HG03280 (cell line): ENCODE results near the gene FNBP1.

Experiments used
- ATAC-seq: cut with Tn5 transposase; IDR thresholded peaks from one replicate; pipeline ENCODE4 v1.9.1; 2021; ENCODE audit warnings: mild to moderate bottlenecking, moderate library complexity; ENCODE audit not compliant: unreplicated experiment

FNBP1 gene

DNA sequence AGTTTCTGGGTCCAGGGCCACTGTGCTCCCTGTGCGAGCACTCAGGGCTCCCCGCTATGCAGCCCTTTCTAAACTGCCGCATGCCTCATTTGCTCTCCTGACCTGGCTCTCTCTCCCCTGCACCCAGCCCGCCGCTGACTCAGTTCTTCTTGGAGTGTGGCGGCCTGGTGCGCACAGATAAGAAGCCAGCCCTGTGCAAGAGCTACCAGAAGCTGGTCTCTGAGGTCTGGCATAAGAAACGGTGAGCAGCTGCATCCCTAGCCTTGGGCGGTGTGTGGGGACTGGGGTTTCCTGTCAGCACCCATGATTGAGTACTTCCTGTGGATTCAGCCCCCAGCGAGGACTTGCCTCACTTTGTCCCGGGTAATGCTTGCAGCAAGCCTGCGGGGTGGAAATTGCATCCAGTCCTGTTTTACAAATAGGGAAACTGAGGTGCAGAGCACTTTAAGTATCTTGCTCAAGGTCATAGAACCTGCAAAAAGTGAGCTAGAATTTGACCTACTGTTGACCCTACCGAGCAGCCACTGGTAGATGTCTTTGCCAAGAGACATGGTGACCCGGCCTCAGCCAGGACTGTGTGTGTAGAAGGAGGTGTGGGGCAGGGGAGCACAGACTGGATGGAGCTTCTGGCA, 179.8 kb downstream of the FNBP1 start:
- no peak for ATAC-seq

DNA sequence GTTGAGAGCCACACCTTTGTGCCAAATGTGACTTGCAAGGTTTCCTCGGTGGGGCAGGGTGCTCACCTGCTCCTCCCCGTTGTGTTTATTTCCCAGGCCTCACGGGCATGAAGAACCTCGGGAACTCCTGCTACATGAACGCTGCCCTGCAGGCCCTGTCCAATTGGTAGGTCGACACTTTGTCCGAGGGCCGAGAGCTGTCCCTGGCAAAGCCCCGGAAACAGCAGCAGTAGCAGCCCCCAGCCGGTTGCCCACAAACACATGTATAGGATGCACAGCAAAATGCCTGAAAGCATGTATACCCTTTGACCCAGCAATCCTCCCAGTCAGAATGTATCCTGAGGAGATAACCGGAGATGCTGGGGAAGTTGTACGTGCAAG, 181.6 kb downstream of the FNBP1 start:
- ATAC-seq = no peak

DNA sequence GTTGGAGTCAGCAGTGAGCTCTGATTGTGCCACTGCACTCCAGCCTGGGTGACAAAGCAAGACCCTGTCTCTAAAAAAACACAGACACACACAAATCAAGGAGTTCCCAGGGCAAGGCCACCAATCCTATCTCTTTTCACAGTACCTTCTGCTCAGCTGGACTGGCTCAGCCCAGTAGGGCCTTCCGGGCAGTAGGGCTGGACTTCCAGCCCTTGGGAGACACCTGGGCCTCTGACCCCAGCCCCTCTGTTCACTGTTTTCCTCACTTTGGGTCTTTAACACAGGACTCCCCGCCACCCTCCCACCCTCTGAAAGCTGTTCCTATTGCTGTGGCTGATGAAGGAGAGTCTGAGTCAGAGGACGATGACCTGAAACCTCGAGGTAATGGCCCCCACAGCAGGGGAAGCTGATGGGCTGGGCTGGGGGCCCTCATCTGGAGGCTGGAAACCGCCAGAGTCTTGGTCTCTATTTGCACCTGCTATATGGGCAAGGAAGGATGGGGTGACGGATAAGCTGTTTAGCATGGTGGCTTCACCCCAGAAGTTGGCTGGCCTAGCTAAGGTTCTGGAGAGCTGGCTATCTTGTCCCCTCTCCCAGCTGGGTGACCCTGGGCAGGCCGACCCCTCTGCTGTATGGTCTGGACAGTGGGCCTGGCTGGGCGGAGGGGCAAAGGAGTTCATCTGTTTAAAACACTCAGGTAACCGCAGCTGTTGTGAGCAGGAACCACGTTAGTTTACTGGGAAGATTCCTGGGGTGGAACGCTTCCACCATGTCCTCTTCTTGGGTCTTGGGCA, 182.1 kb downstream of the FNBP1 start:
- ATAC-seq = no peak

DNA sequence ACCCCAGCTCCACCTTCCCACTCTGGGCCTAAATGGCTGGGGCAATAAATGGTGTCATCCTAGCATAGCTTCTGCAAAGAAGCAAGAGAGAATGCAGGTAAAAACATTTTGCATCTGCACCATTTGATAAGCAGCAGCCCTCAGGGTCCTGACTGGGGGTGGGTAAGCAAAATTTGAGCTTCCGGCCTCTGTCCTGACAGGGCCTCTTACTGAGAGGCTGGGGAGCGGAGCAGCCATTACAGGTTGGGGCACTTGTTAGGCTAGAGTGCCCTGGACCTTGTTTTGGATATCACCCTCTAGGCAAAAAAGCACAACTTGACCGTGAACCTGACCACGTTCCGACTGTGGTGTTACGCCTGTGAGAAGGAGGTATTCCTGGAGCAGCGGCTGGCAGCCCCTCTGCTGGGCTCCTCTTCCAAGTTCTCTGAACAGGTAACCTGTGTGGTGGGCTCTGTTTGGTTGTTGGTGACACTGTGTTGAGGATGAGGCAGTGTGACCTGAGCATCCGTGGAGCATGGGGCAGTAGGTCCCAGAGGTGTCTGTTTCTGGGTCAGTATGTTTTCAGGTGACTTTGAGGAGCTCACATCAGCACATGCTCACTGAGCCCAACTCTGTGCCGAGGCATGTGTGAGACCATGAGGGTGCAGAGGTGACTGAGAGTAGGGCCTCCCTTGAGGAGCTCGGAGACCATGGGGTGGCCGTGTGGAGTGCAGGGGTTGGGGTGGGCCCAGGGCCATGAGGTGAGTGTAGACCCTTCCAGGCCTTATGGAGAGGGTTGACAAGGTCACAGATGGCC, 184.6 kb downstream of the FNBP1 start:
- no peak for ATAC-seq

DNA sequence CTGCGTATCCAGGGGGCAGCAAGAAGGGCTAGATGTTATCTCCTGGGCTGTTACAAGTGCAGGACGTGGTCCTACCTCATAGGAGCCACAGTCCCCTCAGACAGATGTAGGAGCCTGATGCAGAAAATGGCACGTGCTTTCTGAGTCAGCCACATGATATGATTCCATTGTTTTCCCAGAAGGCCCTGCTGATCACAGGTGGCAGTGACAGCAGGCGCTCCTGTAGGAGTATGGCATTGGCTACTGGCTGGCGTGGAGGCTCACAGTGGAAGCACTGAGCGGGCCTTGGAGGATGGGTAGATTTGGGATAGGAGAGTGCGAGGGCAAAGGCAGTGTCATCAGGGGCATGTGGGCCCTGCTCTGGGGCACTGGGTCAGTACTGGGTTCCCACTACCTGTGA, 185.8 kb downstream of the FNBP1 start:
- ATAC-seq = no peak

DNA sequence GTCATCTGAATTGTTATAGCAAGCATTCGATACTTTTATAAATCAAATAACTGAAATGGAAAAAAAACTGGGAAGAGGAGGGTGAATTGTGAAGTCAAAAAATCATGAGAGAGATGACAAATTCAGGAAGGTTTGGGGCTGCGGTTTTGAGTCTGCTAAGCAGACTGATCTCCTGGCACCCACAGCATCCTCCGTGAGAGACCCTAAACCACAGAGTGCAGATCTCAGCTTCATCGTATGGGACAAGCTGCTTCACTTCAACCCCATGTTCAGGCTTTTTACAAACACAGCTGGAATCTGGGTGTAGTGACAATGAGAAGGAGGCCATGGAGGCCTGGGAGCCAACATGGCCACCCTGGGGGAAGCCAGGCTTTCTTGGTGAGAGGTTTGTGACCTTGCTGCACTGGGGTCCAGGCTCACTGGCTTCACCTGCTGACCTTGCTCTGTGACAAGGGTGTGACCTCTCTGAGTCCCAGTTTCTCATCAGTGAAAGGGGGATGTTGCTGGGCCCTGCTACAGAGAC, 188.3 kb downstream of the FNBP1 start:
- no peak for ATAC-seq

DNA sequence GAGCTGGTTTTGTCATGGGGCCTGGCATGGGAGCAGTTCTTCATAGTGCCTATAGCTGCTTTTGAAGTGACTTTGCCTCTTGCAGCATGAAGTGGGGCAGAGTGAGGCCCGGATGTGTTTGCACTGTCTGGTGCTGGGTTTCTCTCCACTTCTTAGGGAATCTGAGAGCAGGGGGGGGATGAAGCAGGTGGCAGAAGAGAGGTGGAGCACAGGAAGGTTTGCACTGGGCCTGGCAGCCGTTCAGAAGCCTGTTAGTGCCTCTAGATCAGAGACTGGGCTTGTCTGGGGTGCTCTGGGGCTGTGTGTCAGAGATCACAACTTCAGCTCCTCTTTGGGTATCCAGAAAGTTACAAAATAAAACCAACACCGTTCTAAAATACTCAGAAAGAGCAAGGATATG, 189.4 kb downstream of the FNBP1 start:
- ATAC-seq = no peak

DNA sequence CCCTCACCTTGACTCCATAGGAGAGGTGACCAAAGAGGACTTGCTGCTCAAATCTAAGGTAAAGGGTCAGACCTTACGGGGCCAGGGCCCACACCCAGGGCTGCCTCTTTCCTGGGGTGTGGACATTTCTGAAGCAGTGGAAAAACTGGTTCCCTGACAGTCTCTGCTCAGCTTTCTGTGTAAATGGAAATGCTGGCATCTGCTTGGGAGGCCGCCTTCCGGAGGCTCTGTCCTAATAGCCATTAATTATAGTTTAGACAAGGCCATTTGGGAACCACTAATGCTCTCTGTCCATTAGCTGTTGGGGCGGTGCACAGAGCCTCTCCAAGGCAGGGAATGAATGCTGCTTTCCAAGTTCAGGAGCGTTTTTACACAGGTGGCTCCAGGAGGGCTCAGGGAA, 190.4 kb downstream of the FNBP1 start:
- ATAC-seq = no peak

DNA sequence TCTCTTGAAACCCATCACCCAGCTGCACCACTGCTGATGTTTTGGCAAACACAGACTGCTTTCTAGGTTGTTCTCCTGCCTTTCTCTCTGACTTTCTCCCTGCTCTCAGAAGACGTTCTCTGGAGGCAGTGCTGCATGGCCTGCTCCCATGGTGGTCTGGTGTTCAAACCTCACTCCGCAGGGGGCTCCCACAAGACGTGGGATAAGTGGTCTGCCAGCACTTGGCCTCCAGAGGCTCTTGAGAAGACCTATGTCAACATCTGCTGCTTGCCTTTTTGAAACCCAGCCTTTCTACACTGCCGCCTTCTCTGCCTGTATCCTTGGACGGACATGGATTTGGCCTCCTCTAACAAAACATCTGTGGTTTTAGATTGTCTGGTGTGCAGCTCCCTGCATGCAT, 191.2 kb downstream of the FNBP1 start:
- ATAC-seq = no peak

DNA sequence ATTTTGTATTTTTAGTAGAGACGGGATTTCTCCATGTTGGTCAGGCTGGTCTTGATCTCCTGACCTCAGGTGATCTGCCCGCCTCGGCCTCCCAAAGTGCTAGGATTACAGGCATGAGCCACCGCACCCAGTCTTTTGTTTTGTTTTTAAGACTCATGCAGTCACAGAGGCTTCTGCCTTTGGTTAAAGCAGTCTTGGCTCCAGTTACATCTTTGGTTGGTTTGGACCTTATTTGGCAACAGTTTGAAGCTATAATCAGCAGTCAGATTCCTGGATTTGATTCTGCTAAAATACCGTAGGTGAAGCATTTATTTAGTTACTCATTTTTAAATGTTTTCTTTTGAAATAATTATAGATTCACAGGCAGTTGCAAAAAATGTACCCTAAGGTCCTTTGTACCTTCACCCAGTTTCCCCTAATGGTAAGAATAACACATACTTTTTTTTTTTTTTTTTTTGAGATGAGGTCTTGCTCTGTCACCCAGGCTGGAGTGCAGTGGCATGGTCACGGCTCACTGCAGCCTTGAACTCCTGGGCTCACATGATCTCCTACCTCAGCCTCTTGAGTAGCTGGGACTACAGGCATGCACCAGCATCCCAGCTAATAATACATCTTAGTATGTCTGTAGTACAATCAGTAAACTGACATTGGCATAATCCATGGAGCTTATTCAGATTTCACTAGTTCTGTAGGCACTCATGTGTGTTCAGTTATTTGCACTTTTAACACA, 192.0 kb downstream of the FNBP1 start:
- no peak for ATAC-seq

DNA sequence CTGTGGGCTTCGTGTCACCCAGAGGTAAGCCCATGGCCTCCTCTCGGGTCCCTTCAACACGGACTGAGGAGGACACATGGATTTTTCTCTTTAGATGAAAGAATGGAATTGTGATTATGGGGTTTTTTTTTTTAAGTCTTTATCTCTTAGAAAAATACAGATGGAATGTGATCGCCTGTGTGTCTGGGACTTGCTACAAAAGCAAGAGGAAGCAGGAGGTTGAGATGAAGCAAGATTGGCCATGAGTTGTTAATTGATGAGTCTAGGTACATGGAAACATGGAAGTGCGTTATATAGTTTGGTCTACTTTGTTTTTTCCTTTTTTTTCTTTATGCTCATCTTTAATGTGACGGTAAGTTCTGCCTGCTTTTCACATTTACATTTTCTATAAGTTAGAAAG, 193.1 kb downstream of the FNBP1 start:
- ATAC-seq = no peak

DNA sequence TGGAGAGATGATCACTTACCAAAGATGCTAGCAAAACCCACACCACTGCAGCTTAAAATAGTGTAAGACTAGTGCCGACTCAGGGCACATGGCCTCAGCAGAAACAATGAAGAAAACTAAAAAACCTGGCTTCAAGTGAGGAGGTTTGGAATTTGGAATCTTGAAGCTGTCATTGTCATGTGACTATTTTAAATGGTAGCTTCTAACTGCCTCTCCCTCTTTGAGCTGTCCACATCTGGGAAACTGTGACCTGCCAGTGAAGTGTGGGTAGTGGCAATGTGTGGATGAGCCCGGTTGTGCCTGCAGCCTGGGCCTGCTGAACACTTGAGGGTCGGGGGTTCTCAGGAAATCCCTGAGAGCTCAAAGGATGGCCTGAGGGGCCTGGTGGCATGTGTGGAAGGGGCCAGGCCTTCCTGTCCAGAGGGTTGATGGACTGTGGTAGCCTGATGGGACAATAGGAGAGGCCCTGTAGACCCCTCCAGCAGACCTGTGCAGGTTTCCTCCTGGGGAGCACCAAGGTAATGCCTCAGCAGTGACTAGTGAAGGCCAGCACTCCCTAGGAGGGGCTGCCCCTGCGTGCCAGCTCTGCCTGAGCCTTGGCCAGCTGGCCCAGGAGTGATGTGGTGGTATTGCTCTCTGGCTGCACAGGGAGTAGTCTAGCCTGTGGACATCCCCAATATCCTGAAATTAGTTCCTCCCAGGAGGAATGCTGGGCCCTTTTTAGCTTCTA, 194.1 kb downstream of the FNBP1 start:
- ATAC-seq = no peak

DNA sequence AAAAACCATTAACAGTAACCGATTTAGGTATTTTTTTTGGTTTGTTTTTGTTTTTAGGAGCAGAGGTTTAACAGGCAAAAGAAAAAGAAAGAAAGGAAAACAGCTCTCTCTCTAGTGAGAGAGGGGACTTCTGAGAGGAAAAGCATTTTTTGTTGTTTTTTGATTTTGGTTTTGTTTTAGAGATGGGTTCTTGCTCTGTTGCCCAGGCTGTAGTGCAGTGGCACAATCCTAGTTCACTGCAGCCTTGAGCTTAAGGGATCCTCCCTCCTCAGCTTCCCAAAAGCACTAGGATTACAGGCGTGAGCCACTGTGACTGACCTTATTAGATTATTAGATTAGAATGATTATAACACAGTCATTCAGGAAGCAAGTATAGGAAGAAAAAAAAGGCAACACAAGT, 197.6 kb downstream of the FNBP1 start:
- no peak for ATAC-seq

DNA sequence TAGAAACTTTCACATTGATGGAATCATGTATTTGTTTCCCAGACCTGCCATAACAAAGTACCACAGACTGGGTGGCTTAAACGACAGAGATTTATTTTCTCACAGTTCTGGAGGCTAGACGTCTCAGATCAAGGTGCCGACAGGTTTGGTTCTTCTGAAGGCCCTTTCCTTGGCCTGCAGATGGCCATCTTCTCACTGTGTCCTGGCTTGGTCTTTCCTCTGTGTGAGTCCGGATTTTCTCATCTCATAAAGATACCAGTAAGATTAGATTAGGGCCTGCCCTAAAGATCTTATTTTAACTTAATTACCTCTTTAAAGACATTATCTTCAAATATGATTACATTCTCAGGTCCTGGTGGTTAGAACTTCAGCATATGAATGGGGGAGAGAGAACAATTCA, 201.9 kb downstream of the FNBP1 start:
- no peak for ATAC-seq

DNA sequence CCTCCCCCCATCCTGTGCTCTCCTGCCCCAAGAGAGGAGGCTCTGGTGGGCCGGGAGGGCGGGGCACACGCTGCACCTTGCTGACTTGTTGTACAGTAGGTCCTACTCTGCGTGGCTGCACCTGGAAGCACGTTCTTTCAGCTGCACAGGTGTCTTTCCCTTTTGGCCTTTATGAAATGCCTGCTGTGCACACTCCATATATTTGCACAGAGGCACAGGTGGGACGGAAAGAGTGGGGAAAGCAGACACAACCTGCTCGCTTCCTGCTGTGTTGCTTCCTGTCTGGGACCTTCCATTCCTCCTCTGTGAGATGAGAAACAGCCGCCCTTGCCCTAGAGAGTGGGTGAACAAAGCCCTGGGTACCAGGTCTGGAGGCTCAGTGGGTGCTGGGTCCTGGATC, 203.0 kb downstream of the FNBP1 start:
- ATAC-seq = no peak

DNA sequence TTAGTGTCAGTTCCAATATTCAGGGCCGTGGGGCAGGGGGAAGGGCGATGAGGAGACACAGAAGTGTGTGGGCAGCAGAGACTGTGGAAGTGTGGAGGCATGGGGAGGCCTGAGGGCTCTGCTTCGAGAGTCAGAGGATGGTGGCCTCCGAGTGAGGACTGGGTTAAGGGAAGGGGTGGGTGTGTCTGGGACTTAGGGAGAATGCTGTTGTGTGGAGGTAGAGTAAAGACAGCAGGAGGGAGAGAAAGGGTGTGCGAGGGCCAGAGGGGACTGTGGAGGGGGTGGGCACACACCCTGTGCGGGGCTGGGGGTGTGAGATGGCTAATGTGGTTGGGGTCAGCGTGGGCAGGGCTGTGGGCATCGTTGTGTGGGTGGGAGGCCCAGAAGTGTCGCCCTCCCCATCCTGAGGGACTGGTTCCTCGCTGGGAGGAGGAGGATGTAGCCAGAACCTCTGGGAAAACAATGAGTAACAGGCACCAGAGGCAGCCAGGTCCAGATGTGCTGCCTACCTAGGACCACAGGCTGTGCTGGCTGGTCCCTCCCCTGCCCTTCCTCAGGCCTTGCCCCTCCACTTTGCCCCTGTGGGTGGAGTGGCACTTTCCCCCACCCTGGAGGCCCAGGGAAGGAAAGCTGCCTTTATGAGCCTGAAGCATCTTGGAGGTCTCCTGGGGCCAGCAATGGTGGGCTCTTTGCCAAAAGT, 203.5 kb downstream of the FNBP1 start:
- ATAC-seq = no peak

DNA sequence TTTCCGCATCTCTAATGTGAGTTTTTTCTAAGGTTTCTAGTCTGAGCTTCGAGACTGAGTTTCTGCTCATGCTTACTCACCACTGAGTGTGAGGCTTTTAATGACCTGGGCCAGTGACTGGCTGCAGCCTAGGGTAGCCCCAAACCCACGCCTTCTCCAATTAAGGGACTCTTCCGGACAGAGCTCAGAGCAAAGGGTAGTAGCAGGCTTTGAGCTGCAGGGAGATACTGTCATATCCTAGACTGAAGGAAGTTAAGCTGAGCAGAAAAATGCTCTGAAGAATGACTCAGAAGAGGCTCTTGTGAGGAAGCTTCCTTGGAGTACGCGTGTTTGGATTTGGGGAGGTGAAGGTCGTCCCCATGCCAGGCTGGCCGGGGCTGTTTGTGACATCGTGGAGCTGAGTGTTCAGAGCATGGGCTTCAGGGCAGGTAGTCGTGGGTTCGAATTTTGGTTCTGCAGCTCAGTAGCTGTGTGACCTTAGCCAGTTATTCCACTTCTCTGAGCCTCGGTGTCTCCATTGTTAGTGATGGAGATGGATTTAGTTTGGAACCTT, 204.2 kb downstream of the FNBP1 start:
- no peak for ATAC-seq
